ENCODE measurements around the gene AUTS2. TPM values are rescaled to one million over a fixed set of nuclear protein-coding genes. Genes with fewer than 3 reads are reported as not detected.

The AUTS2 gene
- polyA plus RNA-seq, 3 donors = 0.08 to 0.35 TPM; not detected in 1

DNA sequence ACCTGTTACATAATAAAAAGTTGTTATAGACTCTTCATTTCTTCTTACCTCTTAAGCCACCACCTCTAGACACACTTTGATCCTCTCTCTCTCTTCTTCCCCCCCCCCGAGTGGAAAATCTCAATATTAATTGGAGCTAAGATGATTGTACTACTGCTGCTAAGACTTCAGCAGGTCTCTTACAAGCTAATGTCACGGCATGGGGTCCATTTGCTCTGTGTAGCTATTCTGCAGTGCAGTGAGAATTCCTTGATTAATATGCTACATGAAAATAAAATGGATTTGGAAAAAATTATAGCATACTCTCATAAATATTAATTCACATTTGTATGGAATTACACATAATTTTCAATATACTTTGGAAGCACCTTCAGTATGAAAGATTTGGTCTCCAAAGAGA is 297.2 kb downstream of the AUTS2 start:
- peaks cover 0 to 5% (median 0%) of the 10 kb centered on the region in 7 donors for H3K9me3 Mint-ChIP-seq

DNA sequence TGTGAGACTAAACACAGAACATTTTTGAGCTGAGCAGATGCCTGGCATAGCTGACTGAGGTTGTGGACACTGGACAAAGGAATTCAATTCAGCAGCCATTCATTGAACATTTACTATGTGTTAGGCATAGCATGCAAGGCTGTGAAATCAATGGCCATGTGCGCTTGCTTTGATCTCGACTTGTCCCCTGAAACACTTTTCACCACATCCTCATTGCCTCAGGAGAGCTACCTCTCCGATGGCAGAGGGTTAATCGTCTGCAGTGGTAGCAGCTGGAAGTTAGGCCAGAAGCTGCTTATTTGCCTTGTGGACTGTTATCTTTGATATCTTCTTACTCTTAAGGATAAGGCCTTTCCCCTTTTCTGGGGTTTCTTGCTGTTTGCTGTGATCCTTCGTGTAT is 297.8 kb downstream of the AUTS2 start:
- no peaks in the 10 kb centered on the region for H3K36me3 Mint-ChIP-seq
- Histone ChIP-seq H3K4me1 (ENCODE audit: control insufficient read depth in 1 of 2, insufficient read depth in 2 of 2, low read length in 2 of 2) (no peaks in the 10 kb centered on the region), H4K20me1 (ENCODE audit: insufficient read depth, low read length) (no peaks in the 10 kb centered on the region), H3K79me2 (ENCODE audit: insufficient read depth, low read length) (no peaks in the 10 kb centered on the region), H2AFZ (ENCODE audit: insufficient read depth, low read depth, low read length, poor library complexity, severe bottlenecking) (no peak overlapping the region), H3K27me3 (ENCODE audit: control insufficient read depth in 2 of 2, insufficient read depth in 2 of 2, low read length in 2 of 2) (no peaks in the 10 kb centered on the region), H3K27ac (ENCODE audit: low read depth in 1 of 2, low read length in 2 of 2) (no peak overlapping the region), H3K4me3 (replicated peaks in 1 of 3; ENCODE audit: low read depth in 2 of 3, low read length in 3 of 3) (no peak overlapping the region), H3K9me3 (replicated peaks in 1 of 2; ENCODE audit: control insufficient read depth in 1 of 2, insufficient read depth in 1 of 2, low read length in 2 of 2) (no peaks in the 10 kb centered on the region), H3K36me3 (replicated peaks in 1 of 2; ENCODE audit: control insufficient read depth in 1 of 2, insufficient read depth in 2 of 2, low read length in 2 of 2) (no peaks in the 10 kb centered on the region), H3K9ac (ENCODE audit: insufficient read depth, low read length, poor library complexity, severe bottlenecking) (no peak overlapping the region), H3K4me2 (replicated peaks; ENCODE audit: extremely low read depth, low read length, poor library complexity, severe bottlenecking) (no peak overlapping the region)
- DNase-seq = no peak
- peaks cover 0 to 5% (median 0%) of the 10 kb centered on the region in 7 donors for H3K9me3 Mint-ChIP-seq
- H3K4me1 Mint-ChIP-seq = no peaks in the 10 kb centered on the region
- H3K27ac Mint-ChIP-seq = peak overlapping the region in 1 of 7 donors; percentile 42
- intact Hi-C loops (cut with micrococcal nuclease) = no loop called here
- no CpG with 5 or more reads among the region's 5 CpGs for WGBS (ENCODE audit: insufficient coverage)
- H3K27me3 Mint-ChIP-seq (ENCODE audit: low read depth in 3 of 3) = peaks cover under 1 to 5% (median 1%) of the 10 kb centered on the region in 3 donors
- TF ChIP-seq, protein P1, sequence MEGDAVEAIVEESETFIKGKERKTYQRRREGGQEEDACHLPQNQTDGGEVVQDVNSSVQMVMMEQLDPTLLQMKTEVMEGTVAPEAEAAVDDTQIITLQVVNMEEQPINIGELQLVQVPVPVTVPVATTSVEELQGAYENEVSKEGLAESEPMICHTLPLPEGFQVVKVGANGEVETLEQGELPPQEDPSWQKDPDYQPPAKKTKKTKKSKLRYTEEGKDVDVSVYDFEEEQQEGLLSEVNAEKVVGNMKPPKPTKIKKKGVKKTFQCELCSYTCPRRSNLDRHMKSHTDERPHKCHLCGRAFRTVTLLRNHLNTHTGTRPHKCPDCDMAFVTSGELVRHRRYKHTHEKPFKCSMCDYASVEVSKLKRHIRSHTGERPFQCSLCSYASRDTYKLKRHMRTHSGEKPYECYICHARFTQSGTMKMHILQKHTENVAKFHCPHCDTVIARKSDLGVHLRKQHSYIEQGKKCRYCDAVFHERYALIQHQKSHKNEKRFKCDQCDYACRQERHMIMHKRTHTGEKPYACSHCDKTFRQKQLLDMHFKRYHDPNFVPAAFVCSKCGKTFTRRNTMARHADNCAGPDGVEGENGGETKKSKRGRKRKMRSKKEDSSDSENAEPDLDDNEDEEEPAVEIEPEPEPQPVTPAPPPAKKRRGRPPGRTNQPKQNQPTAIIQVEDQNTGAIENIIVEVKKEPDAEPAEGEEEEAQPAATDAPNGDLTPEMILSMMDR (IDR thresholded peaks at IDR 0.05) = no peak
- H3K4me3 Mint-ChIP-seq = no peak overlapping the region

More for the DNA sequence above, 297.2 kb downstream of the AUTS2 start:
- intact Hi-C loops (cut with micrococcal nuclease) = no loop called here
- Mint-ChIP-seq H3K4me1 (no peaks in the 10 kb centered on the region), H3K4me3 (no peak overlapping the region), H3K27me3 (ENCODE audit: low read depth in 3 of 3) (peaks cover 0 to 5% (median 1%) of the 10 kb centered on the region in 3 donors), H3K36me3 (no peaks in the 10 kb centered on the region), H3K27ac (no peak overlapping the region)
- Histone ChIP-seq H3K27me3 (ENCODE audit: control insufficient read depth in 2 of 2, insufficient read depth in 2 of 2, low read length in 2 of 2) (no peaks in the 10 kb centered on the region), H3K9me3 (replicated peaks in 1 of 2; ENCODE audit: control insufficient read depth in 1 of 2, insufficient read depth in 1 of 2, low read length in 2 of 2) (no peaks in the 10 kb centered on the region), H2AFZ (ENCODE audit: insufficient read depth, low read depth, low read length, poor library complexity, severe bottlenecking) (no peak overlapping the region), H3K27ac (ENCODE audit: low read depth in 1 of 2, low read length in 2 of 2) (no peak overlapping the region), H3K4me2 (replicated peaks; ENCODE audit: extremely low read depth, low read length, poor library complexity, severe bottlenecking) (no peak overlapping the region), H3K36me3 (replicated peaks in 1 of 2; ENCODE audit: control insufficient read depth in 1 of 2, insufficient read depth in 2 of 2, low read length in 2 of 2) (no peaks in the 10 kb centered on the region), H4K20me1 (ENCODE audit: insufficient read depth, low read length) (no peaks in the 10 kb centered on the region), H3K9ac (ENCODE audit: insufficient read depth, low read length, poor library complexity, severe bottlenecking) (no peak overlapping the region), H3K79me2 (ENCODE audit: insufficient read depth, low read length) (no peaks in the 10 kb centered on the region), H3K4me1 (ENCODE audit: control insufficient read depth in 1 of 2, insufficient read depth in 2 of 2, low read length in 2 of 2) (no peaks in the 10 kb centered on the region), H3K4me3 (replicated peaks in 1 of 3; ENCODE audit: low read depth in 2 of 3, low read length in 3 of 3) (no peak overlapping the region)
- WGBS (ENCODE audit: insufficient coverage) = no CpG with 5 or more reads among the region's 2 CpGs
- TF ChIP-seq, protein P1 (IDR thresholded peaks at IDR 0.05) = no peak
- no peak for DNase-seq

Measured in CD14-positive monocyte (primary cell).